ENCODE measurements around the gene SPATA1.
"Not testable (repeated sequence)": the region's sequence is repeated elsewhere in the genome, so short reads cannot be mapped to it uniquely, and the experiment has no call there.

The SPATA1 gene

DNA sequence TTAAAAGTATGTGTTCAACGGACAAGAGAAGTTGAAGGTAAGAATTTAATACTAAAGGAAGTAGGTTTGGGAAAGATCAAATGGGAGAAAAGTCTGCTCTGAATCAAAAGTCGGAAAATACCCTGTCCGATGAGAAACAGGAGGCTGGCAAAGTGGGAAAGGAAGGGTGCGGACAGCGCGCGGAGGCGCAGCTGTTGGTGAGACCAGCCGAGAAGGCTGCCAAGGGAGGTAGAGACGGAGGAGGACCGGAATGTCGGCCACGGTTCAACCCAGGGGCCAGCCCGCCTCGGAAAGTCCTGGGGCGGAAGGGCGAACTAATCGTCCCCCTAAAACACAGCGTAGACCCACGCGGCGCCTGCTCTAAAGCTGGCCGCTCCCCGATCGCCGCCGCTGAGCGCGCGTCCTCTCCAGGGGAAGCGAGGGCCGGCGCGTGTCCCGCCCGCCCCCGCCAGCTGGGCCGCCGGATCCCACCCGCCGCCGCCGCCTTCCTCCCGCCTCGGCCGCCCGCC lies 639 bp upstream of the SPATA1 start:
- H3K4me2 ChIP-seq: peak overlapping the region; percentile 69
- peaks cover 42% of the 10 kb centered on the region for H3K79me2 ChIP-seq (ENCODE audit: insufficient read depth, low read depth)
- H3K27ac ChIP-seq: peak overlapping the region; percentile 64
- TF ChIP-seq, protein P1, sequence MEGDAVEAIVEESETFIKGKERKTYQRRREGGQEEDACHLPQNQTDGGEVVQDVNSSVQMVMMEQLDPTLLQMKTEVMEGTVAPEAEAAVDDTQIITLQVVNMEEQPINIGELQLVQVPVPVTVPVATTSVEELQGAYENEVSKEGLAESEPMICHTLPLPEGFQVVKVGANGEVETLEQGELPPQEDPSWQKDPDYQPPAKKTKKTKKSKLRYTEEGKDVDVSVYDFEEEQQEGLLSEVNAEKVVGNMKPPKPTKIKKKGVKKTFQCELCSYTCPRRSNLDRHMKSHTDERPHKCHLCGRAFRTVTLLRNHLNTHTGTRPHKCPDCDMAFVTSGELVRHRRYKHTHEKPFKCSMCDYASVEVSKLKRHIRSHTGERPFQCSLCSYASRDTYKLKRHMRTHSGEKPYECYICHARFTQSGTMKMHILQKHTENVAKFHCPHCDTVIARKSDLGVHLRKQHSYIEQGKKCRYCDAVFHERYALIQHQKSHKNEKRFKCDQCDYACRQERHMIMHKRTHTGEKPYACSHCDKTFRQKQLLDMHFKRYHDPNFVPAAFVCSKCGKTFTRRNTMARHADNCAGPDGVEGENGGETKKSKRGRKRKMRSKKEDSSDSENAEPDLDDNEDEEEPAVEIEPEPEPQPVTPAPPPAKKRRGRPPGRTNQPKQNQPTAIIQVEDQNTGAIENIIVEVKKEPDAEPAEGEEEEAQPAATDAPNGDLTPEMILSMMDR (conservative IDR thresholded peaks at IDR 0.05; ENCODE audit: low read depth, low read length): no peak
- peaks cover 45% of the 10 kb centered on the region for H3K4me1 ChIP-seq (ENCODE audit: low read depth, poor library complexity, severe bottlenecking)
- H4K20me1 ChIP-seq (ENCODE audit: insufficient read depth): no peaks in the 10 kb centered on the region
- H3K36me3 ChIP-seq (ENCODE audit: insufficient read depth): no peaks in the 10 kb centered on the region
- H2AFZ ChIP-seq (ENCODE audit: low read depth): peak overlapping the region; percentile 81
- no peak overlapping the region for H3K4me3 ChIP-seq (IDR thresholded peaks at IDR 0.05; ENCODE audit: insufficient read depth, low read depth, low read length)
- H3K27me3 ChIP-seq (ENCODE audit: insufficient read depth, low read depth): no peaks in the 10 kb centered on the region
- H3K9ac ChIP-seq: peak overlapping the region; percentile 65

DNA sequence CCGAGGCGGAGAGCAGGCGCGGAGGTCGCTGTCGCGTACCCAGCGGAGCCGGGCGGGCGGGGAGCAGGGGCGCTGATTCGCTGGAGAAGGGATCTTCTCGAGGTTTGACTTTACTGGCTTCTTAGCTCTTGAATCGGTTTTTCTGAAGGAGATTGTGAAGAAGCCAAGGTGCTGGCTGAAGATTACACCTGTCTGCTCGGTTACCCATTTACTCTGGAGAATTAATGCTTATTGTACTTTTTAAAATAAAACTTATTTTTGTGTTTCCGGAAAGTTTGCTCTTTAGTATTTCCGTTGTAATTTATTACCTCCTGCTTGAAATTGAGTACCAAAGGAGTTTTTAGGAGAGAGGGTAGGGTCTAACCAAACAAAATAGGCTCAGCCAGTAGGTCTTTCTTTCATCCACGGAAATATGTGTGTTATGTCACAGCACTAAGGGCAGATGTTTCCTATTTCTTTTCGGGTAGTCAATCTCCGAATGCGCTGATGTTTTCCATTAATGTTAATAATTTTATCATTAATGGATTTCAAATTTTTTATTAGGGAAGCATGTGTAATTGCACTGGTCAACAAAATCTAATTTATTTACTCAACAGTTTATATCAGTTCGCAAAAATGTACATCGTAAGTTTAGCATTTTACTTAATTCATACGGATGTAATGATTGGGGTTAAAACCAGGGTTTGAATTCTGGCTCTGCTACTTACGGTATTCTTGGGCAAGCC lies 705 bp downstream of the SPATA1 start:
- H3K9ac ChIP-seq: peak overlapping the region; percentile 65; the same call in 1 of the 2 replicates
- peak overlapping the region; percentile 64 for H3K27ac ChIP-seq
- H3K4me3 ChIP-seq (IDR thresholded peaks at IDR 0.05; ENCODE audit: insufficient read depth, low read depth, low read length): no peak overlapping the region
- no peaks in the 10 kb centered on the region for H3K36me3 ChIP-seq (ENCODE audit: insufficient read depth)
- H3K4me2 ChIP-seq: peak overlapping the region; percentile 78
- peak overlapping the region; percentile 81 for H2AFZ ChIP-seq (ENCODE audit: low read depth)
- peaks cover 36% of the 10 kb centered on the region for H3K79me2 ChIP-seq (ENCODE audit: insufficient read depth, low read depth)
- TF ChIP-seq, protein P1 (conservative IDR thresholded peaks at IDR 0.05; ENCODE audit: low read depth, low read length): no peak
- H3K27me3 ChIP-seq (ENCODE audit: insufficient read depth, low read depth): no peaks in the 10 kb centered on the region
- H3K4me1 ChIP-seq (ENCODE audit: low read depth, poor library complexity, severe bottlenecking): peaks cover 32% of the 10 kb centered on the region
- H4K20me1 ChIP-seq (ENCODE audit: insufficient read depth): no peaks in the 10 kb centered on the region

DNA sequence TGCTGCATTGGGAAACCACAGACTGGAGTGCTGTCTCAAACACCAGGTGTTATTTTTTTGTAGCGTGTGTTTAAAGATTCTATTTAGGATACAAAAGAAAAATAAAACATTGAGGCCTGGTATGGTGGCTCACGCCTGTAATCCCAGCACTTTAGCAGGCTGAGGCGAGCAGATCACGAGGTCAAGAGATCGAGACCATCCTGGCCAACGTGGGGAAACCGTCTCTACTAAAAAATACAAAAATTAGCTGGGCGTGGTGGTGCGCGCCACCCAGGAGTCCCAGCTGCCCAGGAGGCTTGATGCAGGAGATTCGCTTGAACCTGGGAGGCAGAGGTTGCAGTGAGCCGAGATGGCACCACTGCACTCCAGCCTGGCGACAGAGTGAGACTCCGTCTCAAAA lies 1.7 kb downstream of the SPATA1 start:
- H3K9ac ChIP-seq; H4K20me1 ChIP-seq (ENCODE audit: insufficient read depth); H3K36me3 ChIP-seq (ENCODE audit: insufficient read depth); H3K27me3 ChIP-seq (ENCODE audit: insufficient read depth, low read depth); H2AFZ ChIP-seq (ENCODE audit: low read depth); H3K4me3 ChIP-seq (IDR thresholded peaks at IDR 0.05; ENCODE audit: insufficient read depth, low read depth, low read length); H3K27ac ChIP-seq; H3K4me2 ChIP-seq: not testable (repeated sequence)
- Histone ChIP-seq H3K4me1 (ENCODE audit: low read depth, poor library complexity, severe bottlenecking) (peaks cover 22% of the 10 kb centered on the region), H3K79me2 (ENCODE audit: insufficient read depth, low read depth) (peaks cover 26% of the 10 kb centered on the region)

DNA sequence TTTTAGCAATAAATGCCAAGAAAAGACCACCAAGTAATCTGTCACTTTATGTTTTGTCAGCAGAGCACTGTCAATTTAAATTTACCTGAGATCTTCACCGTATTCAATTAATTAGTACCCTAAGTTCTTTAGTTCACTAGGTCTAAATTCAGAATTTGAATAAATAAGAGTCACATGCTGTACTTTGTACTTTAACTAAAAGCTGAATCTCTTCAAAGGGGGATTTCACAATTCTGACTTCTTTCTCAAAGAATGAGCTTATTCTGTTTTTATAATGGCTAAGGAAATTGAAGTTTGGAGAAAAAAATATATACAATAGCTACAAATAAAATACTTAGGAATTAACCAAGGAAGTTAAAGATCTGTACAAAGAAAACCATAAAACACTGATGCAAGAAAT lies 2.3 kb downstream of the SPATA1 start:
- Histone ChIP-seq H3K4me2 (no peak overlapping the region), H4K20me1 (ENCODE audit: insufficient read depth) (no peaks in the 10 kb centered on the region), H3K36me3 (ENCODE audit: insufficient read depth) (no peaks in the 10 kb centered on the region), H3K27me3 (ENCODE audit: insufficient read depth, low read depth) (no peaks in the 10 kb centered on the region), H3K4me3 (IDR thresholded peaks at IDR 0.05; ENCODE audit: insufficient read depth, low read depth, low read length) (no peak overlapping the region), H3K27ac (no peak overlapping the region), H3K4me1 (ENCODE audit: low read depth, poor library complexity, severe bottlenecking) (peaks cover 16% of the 10 kb centered on the region), H2AFZ (ENCODE audit: low read depth) (no peak overlapping the region), H3K9ac (no peak overlapping the region), H3K79me2 (ENCODE audit: insufficient read depth, low read depth) (peaks cover 20% of the 10 kb centered on the region)
- TF ChIP-seq, protein P1 (conservative IDR thresholded peaks at IDR 0.05; ENCODE audit: low read depth, low read length): no peak

DNA sequence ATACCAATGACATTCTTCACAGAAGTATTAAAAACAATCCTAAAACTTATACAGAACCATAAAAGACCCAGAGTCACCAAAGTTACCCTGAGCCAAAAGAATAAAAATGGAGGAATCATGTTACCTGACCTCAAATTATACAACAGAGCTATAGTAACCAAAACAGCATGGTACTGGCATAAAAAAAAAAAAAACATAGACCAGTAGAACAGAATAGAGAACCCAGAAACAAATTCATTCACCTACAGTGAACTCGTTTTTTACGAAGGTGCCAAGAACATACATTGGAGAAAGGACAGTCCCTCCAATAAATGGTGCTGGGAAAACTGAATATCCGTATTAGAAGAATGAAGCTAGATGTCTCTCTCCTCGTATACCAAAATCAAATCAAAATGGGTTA lies 2.8 kb downstream of the SPATA1 start:
- no peaks in the 10 kb centered on the region for H3K27me3 ChIP-seq (ENCODE audit: insufficient read depth, low read depth)
- no peak overlapping the region for H3K9ac ChIP-seq
- H2AFZ ChIP-seq (ENCODE audit: low read depth): no peak overlapping the region
- H3K36me3 ChIP-seq (ENCODE audit: insufficient read depth): no peaks in the 10 kb centered on the region
- H3K4me3 ChIP-seq (IDR thresholded peaks at IDR 0.05; ENCODE audit: insufficient read depth, low read depth, low read length): no peak overlapping the region
- peaks cover 11% of the 10 kb centered on the region for H3K4me1 ChIP-seq (ENCODE audit: low read depth, poor library complexity, severe bottlenecking)
- H3K79me2 ChIP-seq (ENCODE audit: insufficient read depth, low read depth): peaks cover 15% of the 10 kb centered on the region
- H3K4me2 ChIP-seq: no peak overlapping the region
- TF ChIP-seq, protein P1 (conservative IDR thresholded peaks at IDR 0.05; ENCODE audit: low read depth, low read length): no peak
- H4K20me1 ChIP-seq (ENCODE audit: insufficient read depth): no peaks in the 10 kb centered on the region
- H3K27ac ChIP-seq: no peak overlapping the region

Data from KMS-11 (cell line).